ENCODE measurements around the gene FRA10AC1. TPM values are rescaled to one million over a fixed set of nuclear protein-coding genes. Genes with fewer than 3 reads are reported as not detected.

The FRA10AC1 gene
- total and polyA plus RNA-seq, 2 of the 13 experiments (the other 11 are each of a cell fraction or from before 2014, with no cell fraction given), result 5.3 to 7.4 TPM

GRCh38 chr10:93672022-93672678 is 30.2 kb downstream of the FRA10AC1 start (continued):
- TF ChIP-seq ETS1 (CRISPR knock-in tag; IDR thresholded peaks at IDR 0.05) (no peak), ARHGAP35 (CRISPR knock-in tag; IDR thresholded peaks at IDR 0.05; ENCODE audit: borderline replicate concordance) (no peak), NFYC (CRISPR knock-in tag; IDR thresholded peaks at IDR 0.05) (no peak), GATA4 (IDR thresholded peaks at IDR 0.05; ENCODE audit: borderline replicate concordance, low read depth) (no peak), FOXA3 (CRISPR knock-in tag; IDR thresholded peaks at IDR 0.05) (peak; percentile 88), ZBTB14 (CRISPR knock-in tag; IDR thresholded peaks at IDR 0.05) (no peak), ZHX2 (IDR thresholded peaks at IDR 0.05; ENCODE audit: low read depth) (no peak), ZHX2 (CRISPR knock-in tag; IDR thresholded peaks at IDR 0.05; ENCODE audit: borderline replicate concordance) (no peak), TERF1 (CRISPR knock-in tag; IDR thresholded peaks at IDR 0.05) (no peak), E2F1 (CRISPR knock-in tag; IDR thresholded peaks at IDR 0.05) (no peak), ZSCAN20 (CRISPR knock-in tag; IDR thresholded peaks at IDR 0.05; ENCODE audit: borderline replicate concordance) (no peak), CHCHD3 (CRISPR knock-in tag; IDR thresholded peaks at IDR 0.05) (no peak), PHB2 (IDR thresholded peaks at IDR 0.05; ENCODE audit: partially characterized antibody) (no peak), ZNF274 (CRISPR knock-in tag; IDR thresholded peaks at IDR 0.05) (no peak), FOXO4 (CRISPR knock-in tag; conservative IDR thresholded peaks at IDR 0.05) (no peak), ZNF17 (CRISPR knock-in tag; IDR thresholded peaks at IDR 0.05) (no peak), KMT2B (CRISPR knock-in tag; IDR thresholded peaks at IDR 0.05) (no peak), ZNF10 (CRISPR knock-in tag; IDR thresholded peaks at IDR 0.05; ENCODE audit: borderline replicate concordance, low read depth) (no peak)

All from HepG2 (cell line).